Mesothelial cell of epicardium (in vitro differentiated cells): Measurements from ENCODE around the gene RTKN2. TPM values are rescaled to one million over a fixed set of nuclear protein-coding genes. Genes with fewer than 3 reads are reported as not detected.

Experiments
- DNase-seq, 2 experiments: peaks; one replicate each; pipeline ENCODE4 v3.0.0; 2021; ENCODE audit warnings: low spot score in 2 of 2; ENCODE audit not compliant: unreplicated experiment in 2 of 2
- H3K27ac Mint-ChIP-seq: 2 replicates; pipeline ENCODE4 v1.8.0; 2021; ENCODE audit warnings: mixed read lengths
- H3K27me3 Mint-ChIP-seq: 2 replicates; pipeline ENCODE4 v1.8.0; 2021; ENCODE audit warnings: low read depth, mixed read lengths
- H3K36me3 Mint-ChIP-seq: 2 replicates; pipeline ENCODE4 v1.8.0; 2021; ENCODE audit warnings: mixed read lengths
- H3K4me1 Mint-ChIP-seq: 2 replicates; pipeline ENCODE4 v1.8.0; 2021; ENCODE audit warnings: mixed read lengths
- H3K4me3 Mint-ChIP-seq: 2 replicates; pipeline ENCODE4 v1.8.0; 2021; ENCODE audit warnings: mild to moderate bottlenecking, moderate library complexity, mixed read lengths
- H3K9me3 Mint-ChIP-seq: 2 replicates; pipeline ENCODE4 v1.8.0; 2021; ENCODE audit warnings: mixed read lengths
- CTCF ChIP-seq: fragments of 200-600 bp; sonication (generic); IDR thresholded peaks from one replicate; pipeline ENCODE4 v1.5.0; 2021; ENCODE audit warnings: antibody characterized with exemption; ENCODE audit not compliant: unreplicated experiment
- total RNA-seq: library from RNA; stranded (reverse); gene quantifications from 3 replicates; pipeline ENCODE4 v1.2.1, GENCODE V29; 2021

Gene RTKN2
- total RNA-seq, 1 donor from 2014 or later, result 6.1 TPM

GRCh38 chr10:62185919-62186692 is 82.5 kb downstream of the RTKN2 start:
- Mint-ChIP-seq H3K36me3 (peaks cover 7% of the 10 kb centered on the region), H3K4me3 (peak overlapping the region; percentile 29), H3K27ac (peak overlapping the region; percentile 58), H3K4me1 (peaks cover 22% of the 10 kb centered on the region), H3K9me3 (peaks cover 2% of the 10 kb centered on the region), H3K27me3 (no peaks in the 10 kb centered on the region)
- DNase-seq, result no peak
- no peak for TF ChIP-seq CTCF

- H3K4me1 Mint-ChIP-seq, result peaks cover 22% of the 10 kb centered on the region
- H3K9me3 Mint-ChIP-seq, result peaks cover 11% of the 10 kb centered on the region
- no peak for TF ChIP-seq CTCF
- peaks cover 4% of the 10 kb centered on the region for H3K36me3 Mint-ChIP-seq
- DNase-seq, result no peak
- no peaks in the 10 kb centered on the region for H3K27me3 Mint-ChIP-seq
- no peak overlapping the region for H3K27ac Mint-ChIP-seq
- H3K4me3 Mint-ChIP-seq, result no peak overlapping the region
Measured at GRCh38 chr10:62183857-62184795, 84.5 kb downstream of the RTKN2 start.

- no peak for DNase-seq
- H3K27me3 Mint-ChIP-seq, result no peaks in the 10 kb centered on the region
- H3K4me1 Mint-ChIP-seq, result peaks cover 22% of the 10 kb centered on the region
- no peak overlapping the region for H3K27ac Mint-ChIP-seq
- peaks cover 15% of the 10 kb centered on the region for H3K9me3 Mint-ChIP-seq
- H3K4me3 Mint-ChIP-seq, result no peak overlapping the region
- TF ChIP-seq CTCF, result no peak
- peaks cover 4% of the 10 kb centered on the region for H3K36me3 Mint-ChIP-seq
Measured at GRCh38 chr10:62183442-62183841, 85.2 kb downstream of the RTKN2 start.

GRCh38 chr10:62182595-62182994 is 86.0 kb downstream of the RTKN2 start:
- no peak for TF ChIP-seq CTCF
- no peak overlapping the region for H3K27ac Mint-ChIP-seq
- H3K4me1 Mint-ChIP-seq, result peaks cover 19% of the 10 kb centered on the region
- H3K36me3 Mint-ChIP-seq, result peaks cover 6% of the 10 kb centered on the region
- no peaks in the 10 kb centered on the region for H3K27me3 Mint-ChIP-seq
- H3K4me3 Mint-ChIP-seq, result no peak overlapping the region
- no peak for DNase-seq
- peaks cover 21% of the 10 kb centered on the region for H3K9me3 Mint-ChIP-seq

GRCh38 chr10:62182171-62182570 is 86.5 kb downstream of the RTKN2 start:
- no peaks in the 10 kb centered on the region for H3K27me3 Mint-ChIP-seq
- H3K4me3 Mint-ChIP-seq, result no peak overlapping the region
- no peak for TF ChIP-seq CTCF
- H3K9me3 Mint-ChIP-seq, result peaks cover 26% of the 10 kb centered on the region
- no peak for DNase-seq
- H3K27ac Mint-ChIP-seq, result no peak overlapping the region
- peaks cover 6% of the 10 kb centered on the region for H3K36me3 Mint-ChIP-seq
- H3K4me1 Mint-ChIP-seq, result peaks cover 15% of the 10 kb centered on the region
